GM23248 (cell line): Measurements from ENCODE around the gene CHRNB1. TPM values are rescaled to one million over a fixed set of nuclear protein-coding genes. Genes with fewer than 3 reads are reported as not detected.

ENCODE experiments used
- DNase-seq: peaks from one replicate; pipeline ENCODE4 v3.0.0-alpha.2; 2015
- H2AFZ ChIP-seq: fragments of 200-600 bp; sonication (generic); 2 replicates; pipeline ENCODE4 v1.6.1; 2016; ENCODE audit warnings: antibody characterized with exemption
- H3F3A ChIP-seq: fragments of 200-600 bp; sonication (generic); 2 replicates; pipeline ENCODE4 v1.6.1; 2016; ENCODE audit warnings: mild to moderate bottlenecking, antibody characterized with exemption, mixed run types; ENCODE audit not compliant: insufficient read depth
- H3K27ac ChIP-seq: fragments of 200-600 bp; sonication (generic); 2 replicates; pipeline ENCODE4 v1.5.1; 2016; ENCODE audit warnings: mild to moderate bottlenecking
- H3K27me3 ChIP-seq: fragments of 200-600 bp; sonication (generic); replicated peaks from 2 replicates; pipeline ENCODE4 v1.6.1; 2016; ENCODE audit warnings: mild to moderate bottlenecking; ENCODE audit not compliant: insufficient read depth
- H3K36me3 ChIP-seq: fragments of 200-600 bp; sonication (generic); 2 replicates; pipeline ENCODE4 v1.6.1; 2016; ENCODE audit warnings: low read depth, mild to moderate bottlenecking
- H3K4me1 ChIP-seq: fragments of 200-600 bp; sonication (generic); 2 replicates; pipeline ENCODE4 v1.6.1; 2016; ENCODE audit warnings: mild to moderate bottlenecking; ENCODE audit not compliant: insufficient read depth
- H3K4me2 ChIP-seq: fragments of 200-600 bp; sonication (generic); one replicate; pipeline ENCODE4 v1.6.1; 2016; ENCODE audit warnings: mild to moderate bottlenecking; ENCODE audit not compliant: unreplicated experiment
- H3K4me3 ChIP-seq: fragments of 200-600 bp; sonication (generic); 2 replicates; pipeline ENCODE4 v1.5.1; 2016; ENCODE audit warnings: mild to moderate bottlenecking
- H3K79me2 ChIP-seq: fragments of 200-600 bp; sonication (generic); 2 replicates; pipeline ENCODE4 v1.6.1; 2016; ENCODE audit warnings: mild to moderate bottlenecking; ENCODE audit not compliant: insufficient read depth
- H3K9ac ChIP-seq: fragments of 200-600 bp; sonication (generic); 2 replicates; pipeline ENCODE4 v1.6.1; 2016; ENCODE audit warnings: mild to moderate bottlenecking
- H3K9me2 ChIP-seq: fragments of 200-600 bp; sonication (generic); 2 replicates; pipeline ENCODE4 v1.6.1; 2016; ENCODE audit warnings: mixed run types, mild to moderate bottlenecking, moderate library complexity; ENCODE audit not compliant: insufficient read depth
- H3K9me3 ChIP-seq: fragments of 200-600 bp; sonication (generic); one replicate; pipeline ENCODE4 v1.6.1; 2017; ENCODE audit warnings: low read depth
- H4K20me1 ChIP-seq: fragments of 200-600 bp; sonication (generic); 2 replicates; pipeline ENCODE4 v1.6.0; 2016; ENCODE audit not compliant: insufficient read depth
- EZH2 ChIP-seq: fragments of 200-600 bp; sonication (generic); IDR thresholded peaks from 2 replicates; pipeline ENCODE4 v1.6.1; 2018; ENCODE audit warnings: antibody characterized with exemption, mild to moderate bottlenecking; ENCODE audit not compliant: insufficient read depth, poor library complexity, severe bottlenecking
- EZH2phosphoT487 ChIP-seq: fragments of 200-600 bp; sonication (generic); IDR thresholded peaks from 2 replicates; pipeline ENCODE4 v1.6.1; 2018; ENCODE audit warnings: antibody characterized with exemption, moderate library complexity, mild to moderate bottlenecking, low read depth; ENCODE audit not compliant: insufficient read depth
- WGBS, 2 experiments: methylation state at CpG; one replicate each; pipeline ENCODE4 v1.1.6; 2015 to 2017; ENCODE audit warnings: low lambda C conversion rate in 2 of 2, low coverage in 1 of 2; ENCODE audit errors: missing lambda C conversion rate in 2 of 2; 5-methylcytosine and 5-hydroxymethylcytosine counted together
- in situ Hi-C: fragments of 300-500 bp; cut with MboI; formaldehyde crosslinking; loops from 2 replicates; pipeline ENCODE4 v1.15.0; 2020
- polyA plus RNA-seq: library from polyadenylated mRNA; unstranded; fragments of >200 nt; fragmentation: Nextera tagmentation; extraction: Ambion mirVana; gene quantifications from 2 replicates; pipeline ENCODE4 v1.2.1, GENCODE V29; 2016
- total RNA-seq: library from RNA; depleted of rRNA; stranded (reverse); fragments of >200 nt; shearing (Covaris generic); gene quantifications from 2 replicates; pipeline ENCODE4 v1.2.3, GENCODE V29; 2014

CHRNB1 gene
- total and polyA plus RNA-seq, 2 experiments from 2014 or later, result 3.5 to 4.9 TPM

- H3F3A ChIP-seq, result peaks cover 11% of the 10 kb centered on the region
Measured at GRCh38 chr17:7442142-7442541, 2.7 kb upstream of the CHRNB1 start.

GRCh38 chr17:7443499-7444485, 1.1 kb upstream of the CHRNB1 start:
- no peak overlapping the region for H3K4me2 ChIP-seq
- H3K27me3 ChIP-seq, result peaks cover 36% of the 10 kb centered on the region
- no peak overlapping the region for H3K9ac ChIP-seq

More at GRCh38 chr17:7442142-7442541, 2.7 kb upstream of the CHRNB1 start:
- no peak for DNase-seq
- H3K4me2 ChIP-seq, result no peak overlapping the region
- no peak overlapping the region for H3K4me3 ChIP-seq
- peaks cover 16% of the 10 kb centered on the region for H3K4me1 ChIP-seq
- no peaks in the 10 kb centered on the region for H3K9me2 ChIP-seq
- no peak overlapping the region for H3K27ac ChIP-seq
- no peak overlapping the region for H3K9ac ChIP-seq
- TF ChIP-seq EZH2 (no peak), EZH2phosphoT487 (no peak)
- H3K36me3 ChIP-seq, result no peaks in the 10 kb centered on the region
- no peaks in the 10 kb centered on the region for H3K9me3 ChIP-seq
- no peak overlapping the region for H2AFZ ChIP-seq
- no peaks in the 10 kb centered on the region for H3K79me2 ChIP-seq
- WGBS, 2 experiments, result 59 to 64% methylated on average over 2 of the region's 2 CpGs
- H4K20me1 ChIP-seq, result no peaks in the 10 kb centered on the region
- in situ Hi-C loops, result no loop called here
- peaks cover 44% of the 10 kb centered on the region for H3K27me3 ChIP-seq

GRCh38 chr17:7445619-7445968, 733 bp downstream of the CHRNB1 start:
- Histone ChIP-seq H3K9me2 (no peaks in the 10 kb centered on the region), H3K36me3 (no peaks in the 10 kb centered on the region), H3K4me2 (peak overlapping the region; percentile 77), H2AFZ (peak overlapping the region; percentile 71), H3K4me1 (peaks cover 11% of the 10 kb centered on the region), H4K20me1 (no peaks in the 10 kb centered on the region), H3K9me3 (no peaks in the 10 kb centered on the region), H3K79me2 (no peaks in the 10 kb centered on the region), H3K9ac (no peak overlapping the region), H3K27ac (no peak overlapping the region), H3F3A (peaks cover 16% of the 10 kb centered on the region), H3K27me3 (peaks cover 18% of the 10 kb centered on the region), H3K4me3 (peak overlapping the region; percentile 56)
- DNase-seq, result no peak
- WGBS, 2 experiments, result 9 to 16% methylated on average over 7 to 16 of the region's 16 CpGs
- TF ChIP-seq EZH2 (no peak), EZH2phosphoT487 (no peak)
- in situ Hi-C loops, result no loop called here

More at GRCh38 chr17:7443499-7444485, 1.1 kb upstream of the CHRNB1 start:
- no peaks in the 10 kb centered on the region for H3K79me2 ChIP-seq
- H3K4me1 ChIP-seq, result peaks cover 16% of the 10 kb centered on the region
- no peaks in the 10 kb centered on the region for H3K36me3 ChIP-seq
- H3K9me3 ChIP-seq, result no peaks in the 10 kb centered on the region
- TF ChIP-seq EZH2, result no peak
- TF ChIP-seq EZH2phosphoT487, result no peak
- no peaks in the 10 kb centered on the region for H4K20me1 ChIP-seq
- peak; percentile 67 for DNase-seq
- in situ Hi-C loops, result no loop called here
- no peak overlapping the region for H2AFZ ChIP-seq
- no peak overlapping the region for H3K4me3 ChIP-seq
- peaks cover 11% of the 10 kb centered on the region for H3F3A ChIP-seq
- no peaks in the 10 kb centered on the region for H3K9me2 ChIP-seq
- no peak overlapping the region for H3K27ac ChIP-seq
- WGBS, 2 experiments, result 79 to 86% methylated on average over 7 of the region's 7 CpGs

DNA sequence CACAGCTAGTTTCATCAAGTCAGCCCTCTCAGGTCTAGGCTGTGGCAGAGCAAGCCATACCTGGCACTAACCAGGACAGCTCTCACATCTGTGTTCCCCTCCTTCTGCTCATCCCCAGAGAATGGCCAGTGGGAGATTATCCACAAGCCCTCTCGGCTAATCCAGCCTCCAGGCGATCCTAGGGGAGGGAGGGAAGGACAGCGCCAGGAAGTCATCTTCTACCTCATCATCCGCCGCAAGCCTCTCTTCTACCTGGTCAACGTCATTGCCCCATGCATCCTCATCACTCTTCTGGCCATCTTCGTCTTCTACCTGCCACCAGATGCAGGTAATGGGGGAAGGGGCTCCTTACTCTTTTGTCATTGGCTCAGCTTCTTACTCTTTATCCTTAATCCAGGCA, 3.6 kb downstream of the CHRNB1 start:
- H3K4me1 ChIP-seq, result 0 out of 2 replicates have a peak, but pooled peaks cover 12% of the 10 kb centered on the region
- H3K27me3 ChIP-seq, result peaks cover 17% of the 10 kb centered on the region
- 84 to 88% methylated on average over 7 of the region's 7 CpGs for WGBS, 2 experiments
- no peak overlapping the region for H3K4me3 ChIP-seq
- H3K79me2 ChIP-seq, result no peaks in the 10 kb centered on the region
- in situ Hi-C loops, result no loop called here
- no peaks in the 10 kb centered on the region for H3K9me2 ChIP-seq
- H3K4me2 ChIP-seq, result no peak overlapping the region
- DNase-seq, result no peak
- H3K36me3 ChIP-seq, result no peaks in the 10 kb centered on the region
- no peak for TF ChIP-seq EZH2
- TF ChIP-seq EZH2phosphoT487, result no peak
- peaks cover 20% of the 10 kb centered on the region for H3F3A ChIP-seq
- H3K27ac ChIP-seq, result no peak overlapping the region
- no peaks in the 10 kb centered on the region for H4K20me1 ChIP-seq
- H2AFZ ChIP-seq, result no peak overlapping the region
- H3K9ac ChIP-seq, result no peak overlapping the region
- H3K9me3 ChIP-seq, result no peaks in the 10 kb centered on the region
